SK-N-SH treated with all-trans-retinoic acid at 6 μM for 48 hours (cell line): ENCODE results near the gene EPN1.

Experiments used
- ATAC-seq: fragments of 200-7000 bp; cut with Tn5 transposase; 3 replicates; pipeline ENCODE4 v1.9.1; 2020; ENCODE audit warnings: mild to moderate bottlenecking, moderate library complexity
- BACH2 ChIP-seq: fragments of 250-450 bp; sonication (Bioruptor Pico); IDR thresholded peaks from 2 replicates; pipeline ENCODE4 v1.9.0; 2021; ENCODE audit warnings: mild to moderate bottlenecking, borderline replicate concordance
- CSDC2 ChIP-seq: fragments of 250-450 bp; sonication (Bioruptor Pico); IDR thresholded peaks from 2 replicates; pipeline ENCODE4 v1.5.0; 2020; ENCODE audit warnings: mild to moderate bottlenecking, moderate library complexity
- ESRRG ChIP-seq: fragments of 250-450 bp; sonication (Bioruptor Pico); IDR thresholded peaks from 2 replicates; pipeline ENCODE4 v1.6.1; 2021; ENCODE audit warnings: mild to moderate bottlenecking
- ISL1 ChIP-seq: fragments of 250-450 bp; sonication (Bioruptor Pico); IDR thresholded peaks from 2 replicates; pipeline ENCODE4 v2.1.2; 2022; ENCODE audit warnings: mild to moderate bottlenecking, moderate library complexity
- OSR1 ChIP-seq: fragments of 250-450 bp; sonication (Bioruptor Pico); IDR thresholded peaks from 2 replicates; pipeline ENCODE4 v1.8.0; 2022; ENCODE audit warnings: moderate library complexity, mild to moderate bottlenecking, inconsistent platforms
- PPARA ChIP-seq: fragments of 250-450 bp; sonication (Bioruptor Pico); IDR thresholded peaks from 2 replicates; pipeline ENCODE4 v1.5.0; 2020; ENCODE audit warnings: mild to moderate bottlenecking, borderline replicate concordance
- RARB ChIP-seq: fragments of 250-450 bp; sonication (Bioruptor Pico); IDR thresholded peaks from 2 replicates; pipeline ENCODE4 v1.8.0; 2021; ENCODE audit warnings: mild to moderate bottlenecking, moderate library complexity
- SNAI2 ChIP-seq: fragments of 250-450 bp; sonication (Bioruptor Pico); IDR thresholded peaks from 2 replicates; pipeline ENCODE4 v1.5.0; 2020; ENCODE audit warnings: mild to moderate bottlenecking, moderate library complexity
- TOX ChIP-seq: fragments of 250-450 bp; sonication (Bioruptor Pico); IDR thresholded peaks from 2 replicates; pipeline ENCODE4 v1.8.0; 2021; ENCODE audit warnings: mild to moderate bottlenecking, moderate library complexity, borderline replicate concordance
- ZC3H10 ChIP-seq: fragments of 250-450 bp; sonication (Bioruptor Pico); IDR thresholded peaks from 2 replicates; pipeline ENCODE4 v1.5.1; 2021; ENCODE audit warnings: mild to moderate bottlenecking, moderate library complexity
- ZFP3 ChIP-seq: fragments of 250-450 bp; sonication (Bioruptor Pico); IDR thresholded peaks from 2 replicates; pipeline ENCODE4 v1.5.0; 2020; ENCODE audit warnings: mild to moderate bottlenecking, moderate library complexity
- ZFP30 ChIP-seq: fragments of 450-650 bp; formaldehyde crosslinking; IDR thresholded peaks from 2 replicates; pipeline ENCODE4 v1.5.0; 2022; ENCODE audit warnings: mild to moderate bottlenecking, moderate library complexity
- ZNF565 ChIP-seq: fragments of 450-650 bp; formaldehyde crosslinking; conservative IDR thresholded peaks from 2 replicates; pipeline ENCODE4 v1.5.0; 2020; ENCODE audit warnings: low read depth, mild to moderate bottlenecking, moderate library complexity
- ZNF70 ChIP-seq: fragments of 450-650 bp; formaldehyde crosslinking; IDR thresholded peaks from 2 replicates; pipeline ENCODE4 v1.5.0; 2020; ENCODE audit warnings: mild to moderate bottlenecking, moderate library complexity
- ZNF8 ChIP-seq: fragments of 450-650 bp; formaldehyde crosslinking; IDR thresholded peaks from 2 replicates; pipeline ENCODE4 v1.5.0; 2020; ENCODE audit warnings: mild to moderate bottlenecking, moderate library complexity
- TF ChIP-seq, protein P1 (sequence below): fragments of 250-450 bp; sonication (Bioruptor Pico); IDR thresholded peaks from 2 replicates; pipeline ENCODE4 v1.8.0; 2021; ENCODE audit warnings: low read depth, mild to moderate bottlenecking, moderate library complexity, borderline replicate concordance
- TF ChIP-seq, protein P2 (sequence below): fragments of 250-450 bp; sonication (Bioruptor Pico); IDR thresholded peaks from 2 replicates; pipeline ENCODE4 v1.5.1; 2020; ENCODE audit warnings: low read depth, mild to moderate bottlenecking, moderate library complexity
- TF ChIP-seq, protein P3 (sequence below): fragments of 250-450 bp; sonication (Bioruptor Pico); IDR thresholded peaks from 2 replicates; pipeline ENCODE4 v1.5.0; 2020; ENCODE audit warnings: mild to moderate bottlenecking, moderate library complexity
- TF ChIP-seq, protein P4 (sequence below): fragments of 250-450 bp; sonication (Bioruptor Pico); IDR thresholded peaks from 2 replicates; pipeline ENCODE4 v1.5.1; 2021; ENCODE audit warnings: mild to moderate bottlenecking, moderate library complexity

Gene EPN1

DNA sequence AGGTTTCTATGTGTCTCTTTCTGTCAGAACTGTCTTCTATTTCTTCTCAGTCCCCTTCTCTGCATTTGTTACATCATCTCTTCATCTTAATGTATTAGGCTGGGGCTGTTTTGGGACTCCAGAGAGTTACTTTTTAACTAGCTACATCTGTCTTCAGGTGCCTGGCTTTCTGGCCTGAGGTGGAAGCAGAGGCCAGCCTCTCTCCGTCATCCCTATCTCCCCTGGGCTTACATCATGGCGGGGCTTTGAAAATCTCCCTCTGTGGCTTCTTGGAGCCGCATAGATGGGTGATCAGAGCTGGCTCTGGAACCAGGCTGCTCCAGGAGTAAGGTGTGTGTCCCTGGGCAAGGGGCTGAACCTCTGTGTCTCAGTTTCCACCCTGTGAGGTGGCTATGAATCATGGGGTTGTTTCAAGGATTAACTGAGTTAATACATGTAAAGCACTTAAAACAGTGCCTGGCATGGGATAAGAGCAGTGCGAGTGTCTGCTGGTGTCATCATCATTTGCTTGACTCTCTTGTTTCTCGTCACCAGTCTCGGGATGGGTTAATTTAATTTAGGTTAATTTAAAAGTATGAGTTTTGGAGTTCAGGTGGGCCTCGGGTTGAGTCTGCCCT is 2.0 kb downstream of the EPN1 start (continued):
- TF ChIP-seq, protein P1, sequence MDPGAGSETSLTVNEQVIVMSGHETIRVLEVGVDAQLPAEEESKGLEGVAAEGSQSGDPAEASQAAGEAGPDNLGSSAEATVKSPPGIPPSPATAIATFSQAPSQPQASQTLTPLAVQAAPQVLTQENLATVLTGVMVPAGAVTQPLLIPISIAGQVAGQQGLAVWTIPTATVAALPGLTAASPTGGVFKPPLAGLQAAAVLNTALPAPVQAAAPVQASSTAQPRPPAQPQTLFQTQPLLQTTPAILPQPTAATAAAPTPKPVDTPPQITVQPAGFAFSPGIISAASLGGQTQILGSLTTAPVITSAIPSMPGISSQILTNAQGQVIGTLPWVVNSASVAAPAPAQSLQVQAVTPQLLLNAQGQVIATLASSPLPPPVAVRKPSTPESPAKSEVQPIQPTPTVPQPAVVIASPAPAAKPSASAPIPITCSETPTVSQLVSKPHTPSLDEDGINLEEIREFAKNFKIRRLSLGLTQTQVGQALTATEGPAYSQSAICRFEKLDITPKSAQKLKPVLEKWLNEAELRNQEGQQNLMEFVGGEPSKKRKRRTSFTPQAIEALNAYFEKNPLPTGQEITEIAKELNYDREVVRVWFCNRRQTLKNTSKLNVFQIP (CRISPR knock-in tag) = no peak
- no peak for TF ChIP-seq ZFP3 (CRISPR knock-in tag)

DNA sequence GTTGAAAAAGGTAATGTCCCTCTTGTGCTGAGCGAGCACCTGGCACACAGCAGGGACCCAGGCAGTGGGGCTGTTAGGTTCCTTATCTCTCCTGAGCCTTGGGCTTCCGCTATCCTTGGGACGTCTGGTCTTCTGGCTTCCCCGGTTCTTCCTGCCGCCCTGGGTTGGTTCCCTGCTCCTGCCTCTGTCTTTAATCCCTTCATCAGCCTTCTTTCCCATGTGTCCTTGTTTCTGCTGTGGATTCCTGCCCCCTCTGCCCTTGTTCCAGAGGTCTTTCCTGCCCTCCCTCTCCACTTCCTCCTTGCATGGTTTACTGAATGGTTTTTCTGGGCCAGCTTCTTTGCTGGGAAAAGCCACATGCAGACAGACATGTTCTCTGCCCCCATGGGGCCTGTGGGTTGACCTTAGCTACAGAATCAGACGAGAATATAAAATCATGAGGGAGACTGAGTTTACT is 2.6 kb downstream of the EPN1 start:
- TF ChIP-seq ZFP3 (CRISPR knock-in tag) = no peak
- no peak for TF ChIP-seq ZNF565 (CRISPR knock-in tag)
- TF ChIP-seq, protein P2, sequence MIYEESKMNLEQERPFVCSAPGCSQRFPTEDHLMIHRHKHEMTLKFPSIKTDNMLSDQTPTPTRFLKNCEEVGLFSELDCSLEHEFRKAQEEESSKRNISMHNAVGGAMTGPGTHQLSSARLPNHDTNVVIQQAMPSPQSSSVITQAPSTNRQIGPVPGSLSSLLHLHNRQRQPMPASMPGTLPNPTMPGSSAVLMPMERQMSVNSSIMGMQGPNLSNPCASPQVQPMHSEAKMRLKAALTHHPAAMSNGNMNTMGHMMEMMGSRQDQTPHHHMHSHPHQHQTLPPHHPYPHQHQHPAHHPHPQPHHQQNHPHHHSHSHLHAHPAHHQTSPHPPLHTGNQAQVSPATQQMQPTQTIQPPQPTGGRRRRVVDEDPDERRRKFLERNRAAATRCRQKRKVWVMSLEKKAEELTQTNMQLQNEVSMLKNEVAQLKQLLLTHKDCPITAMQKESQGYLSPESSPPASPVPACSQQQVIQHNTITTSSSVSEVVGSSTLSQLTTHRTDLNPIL (CRISPR knock-in tag) = no peak
- TF ChIP-seq, all 23 proteins: peak for 0
- no peak for ATAC-seq

DNA sequence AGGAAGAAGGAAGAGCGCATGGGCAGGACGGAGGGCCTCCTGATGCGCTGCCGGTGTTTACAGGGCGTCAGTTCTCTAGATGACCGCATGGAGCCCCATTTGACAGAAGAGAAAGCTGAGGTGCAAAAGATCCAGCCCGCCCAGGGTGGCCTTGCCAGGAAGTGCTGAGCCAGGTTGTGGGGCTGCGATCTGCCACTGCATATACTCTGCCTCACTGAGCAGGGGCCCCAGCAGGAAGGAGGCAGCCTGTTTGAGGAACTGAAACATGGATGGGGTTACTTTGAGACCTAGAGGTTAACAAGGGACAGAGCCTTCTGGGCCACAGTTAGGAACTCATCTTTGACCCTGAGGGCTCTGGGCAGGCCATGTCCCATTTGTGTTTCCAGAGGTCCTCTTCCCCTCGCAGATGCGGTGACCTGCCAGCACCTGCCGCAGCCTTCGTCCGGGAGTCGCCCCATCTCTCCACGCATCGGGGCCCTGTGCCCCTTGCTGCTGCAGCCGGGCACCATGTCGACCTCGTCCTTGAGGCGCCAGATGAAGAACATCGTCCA is 3.2 kb downstream of the EPN1 start:
- TF ChIP-seq BACH2 (CRISPR knock-in tag) (no peak), ZFP30 (CRISPR knock-in tag) (no peak), ZFP3 (CRISPR knock-in tag) (no peak), ZC3H10 (no peak), CSDC2 (CRISPR knock-in tag) (no peak), ZNF8 (CRISPR knock-in tag) (no peak), PPARA (CRISPR knock-in tag) (no peak), OSR1 (CRISPR knock-in tag) (no peak), ISL1 (CRISPR knock-in tag) (no peak), ZNF565 (CRISPR knock-in tag) (no peak), TOX (CRISPR knock-in tag) (no peak), SNAI2 (no peak), ESRRG (CRISPR knock-in tag) (no peak), ZNF70 (no peak), RARB (CRISPR knock-in tag) (no peak)
- TF ChIP-seq, protein P3, sequence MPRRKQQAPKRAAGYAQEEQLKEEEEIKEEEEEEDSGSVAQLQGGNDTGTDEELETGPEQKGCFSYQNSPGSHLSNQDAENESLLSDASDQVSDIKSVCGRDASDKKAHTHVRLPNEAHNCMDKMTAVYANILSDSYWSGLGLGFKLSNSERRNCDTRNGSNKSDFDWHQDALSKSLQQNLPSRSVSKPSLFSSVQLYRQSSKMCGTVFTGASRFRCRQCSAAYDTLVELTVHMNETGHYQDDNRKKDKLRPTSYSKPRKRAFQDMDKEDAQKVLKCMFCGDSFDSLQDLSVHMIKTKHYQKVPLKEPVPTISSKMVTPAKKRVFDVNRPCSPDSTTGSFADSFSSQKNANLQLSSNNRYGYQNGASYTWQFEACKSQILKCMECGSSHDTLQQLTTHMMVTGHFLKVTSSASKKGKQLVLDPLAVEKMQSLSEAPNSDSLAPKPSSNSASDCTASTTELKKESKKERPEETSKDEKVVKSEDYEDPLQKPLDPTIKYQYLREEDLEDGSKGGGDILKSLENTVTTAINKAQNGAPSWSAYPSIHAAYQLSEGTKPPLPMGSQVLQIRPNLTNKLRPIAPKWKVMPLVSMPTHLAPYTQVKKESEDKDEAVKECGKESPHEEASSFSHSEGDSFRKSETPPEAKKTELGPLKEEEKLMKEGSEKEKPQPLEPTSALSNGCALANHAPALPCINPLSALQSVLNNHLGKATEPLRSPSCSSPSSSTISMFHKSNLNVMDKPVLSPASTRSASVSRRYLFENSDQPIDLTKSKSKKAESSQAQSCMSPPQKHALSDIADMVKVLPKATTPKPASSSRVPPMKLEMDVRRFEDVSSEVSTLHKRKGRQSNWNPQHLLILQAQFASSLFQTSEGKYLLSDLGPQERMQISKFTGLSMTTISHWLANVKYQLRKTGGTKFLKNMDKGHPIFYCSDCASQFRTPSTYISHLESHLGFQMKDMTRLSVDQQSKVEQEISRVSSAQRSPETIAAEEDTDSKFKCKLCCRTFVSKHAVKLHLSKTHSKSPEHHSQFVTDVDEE (CRISPR knock-in tag) = no peak
- TF ChIP-seq, protein P4, sequence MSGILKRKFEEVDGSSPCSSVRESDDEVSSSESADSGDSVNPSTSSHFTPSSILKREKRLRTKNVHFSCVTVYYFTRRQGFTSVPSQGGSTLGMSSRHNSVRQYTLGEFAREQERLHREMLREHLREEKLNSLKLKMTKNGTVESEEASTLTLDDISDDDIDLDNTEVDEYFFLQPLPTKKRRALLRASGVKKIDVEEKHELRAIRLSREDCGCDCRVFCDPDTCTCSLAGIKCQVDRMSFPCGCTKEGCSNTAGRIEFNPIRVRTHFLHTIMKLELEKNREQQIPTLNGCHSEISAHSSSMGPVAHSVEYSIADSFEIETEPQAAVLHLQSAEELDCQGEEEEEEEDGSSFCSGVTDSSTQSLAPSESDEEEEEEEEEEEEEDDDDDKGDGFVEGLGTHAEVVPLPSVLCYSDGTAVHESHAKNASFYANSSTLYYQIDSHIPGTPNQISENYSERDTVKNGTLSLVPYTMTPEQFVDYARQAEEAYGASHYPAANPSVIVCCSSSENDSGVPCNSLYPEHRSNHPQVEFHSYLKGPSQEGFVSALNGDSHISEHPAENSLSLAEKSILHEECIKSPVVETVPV = no peak
- TF ChIP-seq, protein P1 (CRISPR knock-in tag) = no peak
- TF ChIP-seq, all 23 proteins: peak for 0
- no peak for ATAC-seq
